DND-41 (cell line): Measurements from ENCODE around the gene PDE3B.
A peak's percentile ranks its signal among the peaks of the same experiment; 100 is the strongest.

Source experiments
- ATAC-seq: fragments of 200-7000 bp; cut with Tn5 transposase; 3 replicates; pipeline ENCODE4 v1.9.1; 2021; ENCODE audit warnings: low read depth; ENCODE audit not compliant: insufficient read depth
- DNase-seq: peaks from one replicate; pipeline ENCODE4 v3.0.0-alpha.2; 2020
- H2AFZ ChIP-seq: 2 replicates; pipeline ENCODE4 v1.6.0; 2012; ENCODE audit warnings: low read depth, low read length
- H3K27ac ChIP-seq: 2 replicates; pipeline ENCODE4 v1.5.1; 2012; ENCODE audit warnings: low read length, inconsistent platforms
- H3K27me3 ChIP-seq: fragments of 200-600 bp; sonication (generic); 2 replicates; pipeline ENCODE4 v1.6.0; 2012; ENCODE audit warnings: low read length, mild to moderate bottlenecking, inconsistent platforms; ENCODE audit not compliant: insufficient read depth, poor library complexity
- H3K36me3 ChIP-seq: 2 replicates; pipeline ENCODE4 v1.5.1; 2012; ENCODE audit warnings: low read length, inconsistent platforms; ENCODE audit not compliant: insufficient read depth
- H3K4me1 ChIP-seq: 2 replicates; pipeline ENCODE4 v1.5.1; 2012; ENCODE audit warnings: mild to moderate bottlenecking, low read length; ENCODE audit not compliant: insufficient read depth
- H3K4me2 ChIP-seq: 2 replicates; pipeline ENCODE4 v1.6.0; 2012; ENCODE audit warnings: mild to moderate bottlenecking, moderate library complexity, low read length, inconsistent platforms; ENCODE audit not compliant: insufficient read depth
- H3K4me3 ChIP-seq, 2 experiments: fragments of 200-600 bp in 1 of 2; shearing (Covaris generic) in 1 of 2; 2 replicates each; pipeline ENCODE4 v1.5.1; 2012 to 2016; ENCODE audit warnings: inconsistent platforms in 2 of 2, low read length in 2 of 2, mild to moderate bottlenecking in 2 of 2, low read depth in 1 of 2, moderate library complexity in 1 of 2
- H3K79me2 ChIP-seq: 2 replicates; pipeline ENCODE4 v1.6.0; 2012; ENCODE audit warnings: low read length, inconsistent platforms; ENCODE audit not compliant: insufficient read depth
- H3K9ac ChIP-seq: 2 replicates; pipeline ENCODE4 v1.6.0; 2012; ENCODE audit warnings: low read depth, mild to moderate bottlenecking, inconsistent platforms, low read length, moderate library complexity
- H3K9me3 ChIP-seq: 2 replicates; pipeline ENCODE4 v1.5.1; 2012; ENCODE audit warnings: low read length, moderate library complexity, mild to moderate bottlenecking, inconsistent platforms; ENCODE audit not compliant: insufficient read depth, severe bottlenecking
- H4K20me1 ChIP-seq: 2 replicates; pipeline ENCODE4 v1.6.0; 2012; ENCODE audit warnings: low read length; ENCODE audit not compliant: insufficient read depth
- EZH2 ChIP-seq: IDR thresholded peaks from 3 replicates; pipeline ENCODE4 v1.6.1; 2012; ENCODE audit warnings: borderline replicate concordance, low read depth, mild to moderate bottlenecking, moderate library complexity, low read length, inconsistent platforms; ENCODE audit not compliant: severe bottlenecking
- TF ChIP-seq, protein P1 (sequence below): IDR thresholded peaks from 2 replicates; pipeline ENCODE4 v1.5.1; 2012; ENCODE audit warnings: borderline replicate concordance, low read length, moderate library complexity, mild to moderate bottlenecking; ENCODE audit not compliant: poor library complexity, severe bottlenecking; ENCODE audit errors: extremely low read depth

PDE3B gene

DNA sequence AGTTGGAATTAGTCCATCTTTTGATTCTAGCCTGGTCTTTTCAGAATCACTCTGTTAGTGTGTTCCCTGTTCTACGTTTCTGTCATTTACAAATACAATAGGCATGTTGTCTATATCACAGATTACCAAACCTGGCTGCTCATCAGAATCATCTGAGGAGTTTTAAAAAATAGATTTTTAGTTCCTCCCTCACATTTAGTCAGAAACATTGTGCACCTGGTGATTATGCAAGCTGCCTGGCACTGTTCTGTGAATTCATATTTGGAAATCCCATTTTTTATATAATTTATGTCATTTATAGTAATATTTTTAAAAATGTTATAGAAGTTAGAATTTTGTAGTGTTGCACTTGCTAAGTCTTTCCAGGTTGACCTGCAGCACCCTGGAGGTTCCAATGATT is 107.3 kb downstream of the PDE3B start:
- H3K27me3 ChIP-seq: no peaks in the 10 kb centered on the region
- no peak overlapping the region for H2AFZ ChIP-seq
- H3K79me2 ChIP-seq: peaks cover 11% of the 10 kb centered on the region; the same call in 1 of the 2 replicates
- no peak overlapping the region for H3K4me3 ChIP-seq
- ATAC-seq: no peak
- no peaks in the 10 kb centered on the region for H3K36me3 ChIP-seq
- no peak overlapping the region for H3K9ac ChIP-seq
- H3K27ac ChIP-seq: no peak overlapping the region
- peaks cover 5% of the 10 kb centered on the region; the same call in 1 of the 2 replicates for H4K20me1 ChIP-seq
- H3K9me3 ChIP-seq: no peaks in the 10 kb centered on the region
- H3K4me1 ChIP-seq: peaks cover 15% of the 10 kb centered on the region
- no peak for TF ChIP-seq EZH2
- TF ChIP-seq, protein P1, sequence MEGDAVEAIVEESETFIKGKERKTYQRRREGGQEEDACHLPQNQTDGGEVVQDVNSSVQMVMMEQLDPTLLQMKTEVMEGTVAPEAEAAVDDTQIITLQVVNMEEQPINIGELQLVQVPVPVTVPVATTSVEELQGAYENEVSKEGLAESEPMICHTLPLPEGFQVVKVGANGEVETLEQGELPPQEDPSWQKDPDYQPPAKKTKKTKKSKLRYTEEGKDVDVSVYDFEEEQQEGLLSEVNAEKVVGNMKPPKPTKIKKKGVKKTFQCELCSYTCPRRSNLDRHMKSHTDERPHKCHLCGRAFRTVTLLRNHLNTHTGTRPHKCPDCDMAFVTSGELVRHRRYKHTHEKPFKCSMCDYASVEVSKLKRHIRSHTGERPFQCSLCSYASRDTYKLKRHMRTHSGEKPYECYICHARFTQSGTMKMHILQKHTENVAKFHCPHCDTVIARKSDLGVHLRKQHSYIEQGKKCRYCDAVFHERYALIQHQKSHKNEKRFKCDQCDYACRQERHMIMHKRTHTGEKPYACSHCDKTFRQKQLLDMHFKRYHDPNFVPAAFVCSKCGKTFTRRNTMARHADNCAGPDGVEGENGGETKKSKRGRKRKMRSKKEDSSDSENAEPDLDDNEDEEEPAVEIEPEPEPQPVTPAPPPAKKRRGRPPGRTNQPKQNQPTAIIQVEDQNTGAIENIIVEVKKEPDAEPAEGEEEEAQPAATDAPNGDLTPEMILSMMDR: no peak
- no peak for DNase-seq
- no peak overlapping the region for H3K4me2 ChIP-seq

DNA sequence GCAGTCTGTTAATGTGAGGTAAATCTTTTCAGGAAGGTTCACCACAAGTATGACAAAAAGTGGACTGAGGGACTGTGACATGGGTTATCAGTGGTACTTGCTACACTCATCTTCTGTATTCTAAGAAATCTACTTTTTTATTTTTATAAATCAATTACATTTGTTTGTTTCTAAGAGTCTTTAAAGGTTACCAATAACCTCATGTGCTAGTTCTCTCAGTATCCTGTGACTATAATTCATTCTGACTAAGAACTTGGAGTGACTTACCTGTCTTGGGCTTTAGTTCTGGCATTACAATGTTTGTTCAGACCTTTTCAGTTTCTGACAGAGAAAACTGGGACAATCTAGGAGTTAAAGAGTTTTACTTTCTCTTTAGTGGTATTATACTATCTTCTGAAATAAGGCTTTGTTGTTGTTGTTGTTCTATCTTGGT is 108.4 kb downstream of the PDE3B start:
- H3K27me3 ChIP-seq: no peaks in the 10 kb centered on the region
- DNase-seq: no peak
- H4K20me1 ChIP-seq: peaks cover 3% of the 10 kb centered on the region; the same call in 1 of the 2 replicates
- H3K79me2 ChIP-seq: peaks cover 13% of the 10 kb centered on the region; the same call in 1 of the 2 replicates
- no peak overlapping the region for H3K4me3 ChIP-seq
- TF ChIP-seq, protein P1: no peak
- no peak for TF ChIP-seq EZH2
- H3K27ac ChIP-seq: no peak overlapping the region
- H3K36me3 ChIP-seq: no peaks in the 10 kb centered on the region
- no peak overlapping the region for H3K9ac ChIP-seq
- peaks cover 16% of the 10 kb centered on the region for H3K4me1 ChIP-seq
- no peak overlapping the region for H2AFZ ChIP-seq
- H3K9me3 ChIP-seq: no peaks in the 10 kb centered on the region
- ATAC-seq: peak; percentile 42; the same call in 1 of the 3 replicates
- H3K4me2 ChIP-seq: no peak overlapping the region

DNA sequence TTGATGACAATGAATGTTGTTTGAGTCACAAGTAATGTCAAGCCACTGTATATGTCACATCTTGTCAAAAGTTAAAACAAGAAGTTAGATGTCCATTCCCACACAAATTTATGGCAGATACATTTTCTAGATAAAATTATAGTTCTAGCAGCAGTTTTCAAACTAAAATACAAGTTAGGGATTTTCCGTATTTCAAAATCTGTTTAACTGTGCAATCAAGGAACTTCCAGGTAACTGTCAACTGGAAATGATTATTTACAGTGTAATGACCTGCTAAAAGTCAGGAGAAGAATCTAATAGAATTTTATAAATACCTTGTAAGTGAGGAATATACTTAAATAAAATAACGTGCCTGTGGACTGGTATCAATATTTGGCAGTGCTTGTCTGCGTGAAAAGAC is 111.5 kb downstream of the PDE3B start:
- H3K4me3 ChIP-seq: no peak overlapping the region
- DNase-seq (no peak), ATAC-seq (no peak)
- peaks cover 14% of the 10 kb centered on the region for H3K4me1 ChIP-seq
- no peak overlapping the region for H3K27ac ChIP-seq
- H3K27me3 ChIP-seq: no peaks in the 10 kb centered on the region
- peaks cover 2% of the 10 kb centered on the region; the same call in 1 of the 2 replicates for H4K20me1 ChIP-seq
- H3K9ac ChIP-seq: no peak overlapping the region
- no peak overlapping the region for H2AFZ ChIP-seq
- H3K9me3 ChIP-seq: no peaks in the 10 kb centered on the region
- H3K4me2 ChIP-seq: no peak overlapping the region
- TF ChIP-seq, protein P1: no peak
- no peak for TF ChIP-seq EZH2
- H3K36me3 ChIP-seq: no peaks in the 10 kb centered on the region
- peaks cover 14% of the 10 kb centered on the region; the same call in 1 of the 2 replicates for H3K79me2 ChIP-seq
